Upper lobe of right lung (tissue), 1 donor: Measurements from ENCODE around the gene KCNA10. TPM values are rescaled to one million over a fixed set of nuclear protein-coding genes. Genes with fewer than 3 reads are reported as not detected.

ENCODE experiments used
- ATAC-seq: fragments of 200-7000 bp; cut with Tn5 transposase; one replicate; pipeline ENCODE4 v1.9.1; 2020; ENCODE audit warnings: mild to moderate bottlenecking, moderate library complexity
- DNase-seq: peaks from one replicate; pipeline ENCODE4 v3.0.0-alpha.2; 2020
- H3K27ac ChIP-seq: fragments of 200-600 bp; one replicate; pipeline ENCODE4 v1.8.0; 2022
- H3K27me3 ChIP-seq: fragments of 200-600 bp; one replicate; pipeline ENCODE4 v1.8.0; 2022; ENCODE audit warnings: mild to moderate bottlenecking
- H3K36me3 ChIP-seq: fragments of 200-600 bp; one replicate; pipeline ENCODE4 v1.8.0; 2022
- H3K4me1 ChIP-seq: fragments of 200-600 bp; one replicate; pipeline ENCODE4 v1.8.0; 2022
- H3K4me3 ChIP-seq: fragments of 200-600 bp; one replicate; pipeline ENCODE4 v1.8.0; 2022; ENCODE audit warnings: mild to moderate bottlenecking
- H3K9me3 ChIP-seq: fragments of 200-600 bp; one replicate; pipeline ENCODE4 v1.8.0; 2022
- CTCF ChIP-seq: fragments of 200-600 bp; IDR thresholded peaks from one replicate; pipeline ENCODE4 v1.8.0; 2022; ENCODE audit warnings: antibody characterized with exemption
- intact Hi-C: fragments of 100-400 bp; cut with DNase I; formaldehyde crosslinking; loops from one replicate; pipeline ENCODE4 v1.11.0; 2022
- long read RNA-seq: library from polyadenylated mRNA; unstranded; transcript quantifications from one replicate; pipeline ENCODE4 v2.0.0, GENCODE V29; 2021
- total RNA-seq: library from RNA; stranded (reverse); fragmentation: NEBNext Ultra II Directional; extraction: Animal tissue kit (Norgen Biotek cat#: 25700); gene quantifications from one replicate; pipeline ENCODE4 v1.2.1, GENCODE V29; 2021
- donor health status: DM: no; HTN: yes; CAD: no; lungs with severe emphysema.

The KCNA10 gene
- total RNA-seq: not detected
- long read RNA-seq: 0 reads

- no peak within 1 kb of the TSS for H3K4me3 ChIP-seq
- H3K27me3 ChIP-seq: peaks cover 13% of the 10 kb centered on the region
- TF ChIP-seq CTCF: no peak
- no peak within 1 kb of the TSS for H3K27ac ChIP-seq
- H3K36me3 ChIP-seq: no peaks in the 10 kb centered on the region
- no peaks in the 10 kb centered on the region for H3K4me1 ChIP-seq
- DNase-seq (no peak), ATAC-seq (no peak)
- intact Hi-C loops: no loop called here
- H3K9me3 ChIP-seq: no peaks in the 10 kb centered on the region
Observed at GRCh38 chr1:110519125-110519810, at the start of gene KCNA10. TSS of gene KCNA10 (minus strand) at chr1:110519175. CDS start at chr1:110518787, 388 bp downstream.

GRCh38 chr1:110566836-110567235 lies 47.9 kb upstream of the KCNA10 start:
- Histone ChIP-seq H3K9me3 (no peaks in the 10 kb centered on the region), H3K4me3 (no peak overlapping the region), H3K27me3 (peaks cover 11% of the 10 kb centered on the region), H3K36me3 (no peaks in the 10 kb centered on the region), H3K4me1 (no peaks in the 10 kb centered on the region), H3K27ac (no peak overlapping the region)
- DNase-seq: no peak
- TF ChIP-seq CTCF: no peak
- intact Hi-C loops: no loop called here
- no peak for ATAC-seq

GRCh38 chr1:110565565-110565964 lies 46.6 kb upstream of the KCNA10 start:
- DNase-seq (no peak), ATAC-seq (no peak)
- Histone ChIP-seq H3K9me3 (no peaks in the 10 kb centered on the region), H3K27ac (no peak overlapping the region), H3K27me3 (peaks cover 11% of the 10 kb centered on the region), H3K4me3 (no peak overlapping the region), H3K36me3 (no peaks in the 10 kb centered on the region), H3K4me1 (no peaks in the 10 kb centered on the region)
- intact Hi-C loops: no loop called here
- no peak for TF ChIP-seq CTCF

- H3K36me3 ChIP-seq: no peaks in the 10 kb centered on the region
- no peak for TF ChIP-seq CTCF
- ATAC-seq (no peak), DNase-seq (no peak)
- H3K4me1 ChIP-seq: no peaks in the 10 kb centered on the region
- H3K9me3 ChIP-seq: no peaks in the 10 kb centered on the region
- peaks cover 5% of the 10 kb centered on the region for H3K27me3 ChIP-seq
- intact Hi-C loops: no loop called here
- H3K27ac ChIP-seq: no peak overlapping the region
- H3K4me3 ChIP-seq: no peak overlapping the region
Observed at GRCh38 chr1:110563089-110563488, 44.1 kb upstream of the KCNA10 start.

GRCh38 chr1:110561596-110561995 lies 42.6 kb upstream of the KCNA10 start:
- H3K27ac ChIP-seq: no peak overlapping the region
- no peak for TF ChIP-seq CTCF
- no peaks in the 10 kb centered on the region for H3K4me1 ChIP-seq
- H3K4me3 ChIP-seq: no peak overlapping the region
- intact Hi-C loops: no loop called here
- ATAC-seq (no peak), DNase-seq (no peak)
- H3K36me3 ChIP-seq: no peaks in the 10 kb centered on the region
- H3K27me3 ChIP-seq: peaks cover 5% of the 10 kb centered on the region
- no peaks in the 10 kb centered on the region for H3K9me3 ChIP-seq

GRCh38 chr1:110559157-110559556 lies 40.2 kb upstream of the KCNA10 start:
- ATAC-seq: no peak
- Histone ChIP-seq H3K4me3 (no peak overlapping the region), H3K9me3 (no peaks in the 10 kb centered on the region), H3K27me3 (peaks cover 14% of the 10 kb centered on the region), H3K27ac (no peak overlapping the region), H3K4me1 (no peaks in the 10 kb centered on the region), H3K36me3 (no peaks in the 10 kb centered on the region)
- intact Hi-C loops: no loop called here
- DNase-seq: no peak
- no peak for TF ChIP-seq CTCF
